Measurements from ENCODE around the gene TLCD3A.

DNA sequence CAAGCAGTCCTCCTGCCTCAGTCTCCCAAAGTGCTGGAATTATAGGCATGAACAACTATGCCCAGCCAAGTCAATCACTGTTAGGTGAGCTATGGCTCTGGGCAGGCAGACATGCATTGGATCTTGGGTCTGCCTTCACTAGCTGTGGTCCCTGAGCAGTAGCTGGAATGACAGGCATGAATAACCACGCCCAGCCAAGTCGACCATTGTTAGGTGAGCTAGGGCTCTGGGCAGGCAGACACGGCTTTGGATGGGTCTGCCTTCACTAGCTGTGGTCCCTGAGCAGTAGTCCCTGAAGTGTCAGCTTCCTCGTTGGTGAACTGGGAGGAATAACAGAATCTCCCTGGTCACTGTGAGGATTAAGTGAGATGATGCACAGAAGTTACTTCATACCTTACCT is 56.2 kb downstream of the TLCD3A start:
- TF ChIP-seq, protein P1, sequence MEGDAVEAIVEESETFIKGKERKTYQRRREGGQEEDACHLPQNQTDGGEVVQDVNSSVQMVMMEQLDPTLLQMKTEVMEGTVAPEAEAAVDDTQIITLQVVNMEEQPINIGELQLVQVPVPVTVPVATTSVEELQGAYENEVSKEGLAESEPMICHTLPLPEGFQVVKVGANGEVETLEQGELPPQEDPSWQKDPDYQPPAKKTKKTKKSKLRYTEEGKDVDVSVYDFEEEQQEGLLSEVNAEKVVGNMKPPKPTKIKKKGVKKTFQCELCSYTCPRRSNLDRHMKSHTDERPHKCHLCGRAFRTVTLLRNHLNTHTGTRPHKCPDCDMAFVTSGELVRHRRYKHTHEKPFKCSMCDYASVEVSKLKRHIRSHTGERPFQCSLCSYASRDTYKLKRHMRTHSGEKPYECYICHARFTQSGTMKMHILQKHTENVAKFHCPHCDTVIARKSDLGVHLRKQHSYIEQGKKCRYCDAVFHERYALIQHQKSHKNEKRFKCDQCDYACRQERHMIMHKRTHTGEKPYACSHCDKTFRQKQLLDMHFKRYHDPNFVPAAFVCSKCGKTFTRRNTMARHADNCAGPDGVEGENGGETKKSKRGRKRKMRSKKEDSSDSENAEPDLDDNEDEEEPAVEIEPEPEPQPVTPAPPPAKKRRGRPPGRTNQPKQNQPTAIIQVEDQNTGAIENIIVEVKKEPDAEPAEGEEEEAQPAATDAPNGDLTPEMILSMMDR (IDR thresholded peaks at IDR 0.05 in 4 of 5, conservative IDR thresholded peaks at IDR 0.05 in 1 of 5): no peak
- no peak for TF ChIP-seq POLR2A (IDR thresholded peaks at IDR 0.05)

All from gastrocnemius medialis (tissue), 4 donors.